Measurements from ENCODE around the gene CDH4.

Gene CDH4

DNA sequence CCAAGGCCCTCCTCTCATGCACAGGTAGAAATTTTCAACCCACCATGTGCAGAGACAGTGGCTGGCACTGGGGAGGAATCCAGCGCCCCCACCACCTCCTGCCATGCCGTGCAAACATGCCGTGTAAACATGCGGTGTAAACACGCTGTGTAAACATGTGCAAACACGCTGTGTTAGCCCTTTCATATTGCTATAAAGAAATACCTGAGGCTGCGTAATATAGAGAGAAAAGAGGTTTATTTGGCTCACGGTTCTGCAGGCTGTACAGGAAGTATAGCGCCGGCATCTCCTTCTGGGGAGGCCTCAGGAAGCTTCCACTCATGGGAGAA, 595.3 kb downstream of the CDH4 start:
- Histone ChIP-seq H4K91ac (ENCODE audit: low read depth, low read length) (no peak overlapping the region), H3K36me3 (ENCODE audit: control insufficient read depth in 1 of 2, insufficient read depth in 2 of 2, low read length in 2 of 2) (no peaks in the 10 kb centered on the region), H3K79me2 (ENCODE audit: control insufficient read depth, insufficient read depth, low read length, poor library complexity) (no peaks in the 10 kb centered on the region), H3K79me1 (ENCODE audit: low read length) (no peaks in the 10 kb centered on the region), H2AFZ (ENCODE audit: insufficient read depth, low read length, poor library complexity) (no peak overlapping the region), H3K4ac (ENCODE audit: low read depth, low read length) (no peak overlapping the region), H3K4me1 (ENCODE audit: control insufficient read depth in 1 of 2, insufficient read depth in 2 of 2, low read length in 2 of 2) (no peaks in the 10 kb centered on the region), H3K9ac (ENCODE audit: low read length) (no peak overlapping the region), H2BK120ac (ENCODE audit: insufficient read depth, low read length, poor library complexity) (no peak overlapping the region), H3K23ac (ENCODE audit: low read length) (no peak overlapping the region), H2BK5ac (ENCODE audit: low read depth, low read length, poor library complexity) (no peak overlapping the region), H3K27ac (ENCODE audit: low read depth, low read length) (no peak overlapping the region), H4K12ac (ENCODE audit: low read depth, low read length) (no peak overlapping the region), H3K4me2 (ENCODE audit: low read length) (no peak overlapping the region), H3K18ac (ENCODE audit: low read length) (no peak overlapping the region), H3K4me3 (ENCODE audit: low read depth, low read length) (no peak overlapping the region), H2BK12ac (ENCODE audit: low read length) (no peak overlapping the region), H2AK5ac (ENCODE audit: low read length) (no peak overlapping the region), H3K27me3 (ENCODE audit: insufficient read depth, low read length) (no peaks in the 10 kb centered on the region), H3K14ac (ENCODE audit: low read length) (no peak overlapping the region), H3K9me3 (ENCODE audit: insufficient read depth, low read depth, low read length) (peaks cover 13% of the 10 kb centered on the region), H4K8ac (ENCODE audit: low read depth, low read length) (no peak overlapping the region)
- WGBS (ENCODE audit: extremely low coverage, insufficient coverage, insufficient read length): no CpG with 5 or more reads among the region's 10 CpGs
- DNase-seq: no peak

DNA sequence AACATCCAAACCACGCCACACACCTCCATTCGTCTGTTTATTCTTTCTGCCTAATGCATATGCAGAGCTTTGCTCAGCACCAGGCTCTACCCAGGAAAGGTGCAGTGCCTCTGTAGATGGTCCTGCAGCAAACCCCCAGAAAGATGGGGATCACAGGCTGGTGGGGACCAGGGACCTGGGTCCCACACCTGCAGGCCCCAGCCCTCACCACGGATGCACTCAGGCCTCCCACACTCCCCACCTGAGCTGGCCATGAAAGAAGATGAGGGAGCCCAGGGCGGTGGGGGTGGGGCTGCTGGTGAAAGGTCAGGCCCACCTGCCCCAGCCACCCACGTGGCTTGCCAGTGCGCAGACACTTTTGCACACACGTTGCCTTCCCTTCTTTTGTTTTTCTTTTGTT, 595.9 kb downstream of the CDH4 start:
- Histone ChIP-seq H3K4me3 (ENCODE audit: low read depth, low read length) (no peak overlapping the region), H3K9me3 (ENCODE audit: insufficient read depth, low read depth, low read length) (peaks cover 13% of the 10 kb centered on the region), H2BK12ac (ENCODE audit: low read length) (no peak overlapping the region), H3K4ac (ENCODE audit: low read depth, low read length) (no peak overlapping the region), H3K14ac (ENCODE audit: low read length) (no peak overlapping the region), H4K91ac (ENCODE audit: low read depth, low read length) (no peak overlapping the region), H3K4me2 (ENCODE audit: low read length) (no peak overlapping the region), H3K79me2 (ENCODE audit: control insufficient read depth, insufficient read depth, low read length, poor library complexity) (no peaks in the 10 kb centered on the region), H3K36me3 (ENCODE audit: control insufficient read depth in 1 of 2, insufficient read depth in 2 of 2, low read length in 2 of 2) (no peaks in the 10 kb centered on the region), H3K18ac (ENCODE audit: low read length) (no peak overlapping the region), H3K27ac (ENCODE audit: low read depth, low read length) (no peak overlapping the region), H2BK120ac (ENCODE audit: insufficient read depth, low read length, poor library complexity) (no peak overlapping the region), H4K8ac (ENCODE audit: low read depth, low read length) (no peak overlapping the region), H3K27me3 (ENCODE audit: insufficient read depth, low read length) (no peaks in the 10 kb centered on the region), H3K79me1 (ENCODE audit: low read length) (no peaks in the 10 kb centered on the region), H2AK5ac (ENCODE audit: low read length) (no peak overlapping the region), H4K12ac (ENCODE audit: low read depth, low read length) (no peak overlapping the region), H3K23ac (ENCODE audit: low read length) (no peak overlapping the region), H3K9ac (ENCODE audit: low read length) (no peak overlapping the region), H2AFZ (ENCODE audit: insufficient read depth, low read length, poor library complexity) (no peak overlapping the region), H2BK5ac (ENCODE audit: low read depth, low read length, poor library complexity) (no peak overlapping the region), H3K4me1 (ENCODE audit: control insufficient read depth in 1 of 2, insufficient read depth in 2 of 2, low read length in 2 of 2) (no peaks in the 10 kb centered on the region)
- DNase-seq: no peak
- WGBS (ENCODE audit: extremely low coverage, insufficient coverage, insufficient read length): no CpG with 5 or more reads among the region's 7 CpGs

DNA sequence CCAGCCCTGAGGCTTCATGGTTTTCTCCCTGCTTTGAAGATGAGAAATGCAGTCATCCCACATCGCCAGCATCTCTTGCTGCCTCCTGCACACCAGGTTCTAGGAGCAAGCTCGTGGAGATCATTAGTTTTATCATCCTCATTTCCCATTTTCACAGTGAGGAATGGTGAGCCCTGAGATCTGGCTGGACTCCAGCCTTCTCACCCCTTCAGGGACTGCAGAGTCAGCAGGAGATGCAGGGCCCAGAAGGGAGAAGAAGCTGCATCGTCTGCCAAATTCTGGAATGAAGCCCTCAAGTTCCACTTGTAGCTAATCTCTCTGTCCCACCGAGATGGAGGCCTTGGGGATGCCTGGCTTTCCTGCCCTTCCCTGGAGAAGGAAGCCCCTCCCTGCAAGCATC, 596.8 kb downstream of the CDH4 start:
- Histone ChIP-seq H3K4me2 (ENCODE audit: low read length) (no peak overlapping the region), H3K79me2 (ENCODE audit: control insufficient read depth, insufficient read depth, low read length, poor library complexity) (no peaks in the 10 kb centered on the region), H3K4me3 (ENCODE audit: low read depth, low read length) (no peak overlapping the region), H3K27ac (ENCODE audit: low read depth, low read length) (no peak overlapping the region), H3K9ac (ENCODE audit: low read length) (no peak overlapping the region), H3K4me1 (ENCODE audit: control insufficient read depth in 1 of 2, insufficient read depth in 2 of 2, low read length in 2 of 2) (no peaks in the 10 kb centered on the region), H2AK5ac (ENCODE audit: low read length) (no peak overlapping the region), H4K91ac (ENCODE audit: low read depth, low read length) (no peak overlapping the region), H3K79me1 (ENCODE audit: low read length) (no peaks in the 10 kb centered on the region), H3K27me3 (ENCODE audit: insufficient read depth, low read length) (no peaks in the 10 kb centered on the region), H3K23ac (ENCODE audit: low read length) (no peak overlapping the region), H4K8ac (ENCODE audit: low read depth, low read length) (no peak overlapping the region), H4K12ac (ENCODE audit: low read depth, low read length) (no peak overlapping the region), H2AFZ (ENCODE audit: insufficient read depth, low read length, poor library complexity) (no peak overlapping the region), H3K4ac (ENCODE audit: low read depth, low read length) (no peak overlapping the region), H2BK12ac (ENCODE audit: low read length) (no peak overlapping the region), H2BK120ac (ENCODE audit: insufficient read depth, low read length, poor library complexity) (no peak overlapping the region), H3K18ac (ENCODE audit: low read length) (no peak overlapping the region), H3K14ac (ENCODE audit: low read length) (no peak overlapping the region), H3K36me3 (ENCODE audit: control insufficient read depth in 1 of 2, insufficient read depth in 2 of 2, low read length in 2 of 2) (no peaks in the 10 kb centered on the region), H2BK5ac (ENCODE audit: low read depth, low read length, poor library complexity) (no peak overlapping the region), H3K9me3 (ENCODE audit: insufficient read depth, low read depth, low read length) (peaks cover 13% of the 10 kb centered on the region)
- no CpG with 5 or more reads among the region's 4 CpGs for WGBS (ENCODE audit: extremely low coverage, insufficient coverage, insufficient read length)
- no peak for DNase-seq

DNA sequence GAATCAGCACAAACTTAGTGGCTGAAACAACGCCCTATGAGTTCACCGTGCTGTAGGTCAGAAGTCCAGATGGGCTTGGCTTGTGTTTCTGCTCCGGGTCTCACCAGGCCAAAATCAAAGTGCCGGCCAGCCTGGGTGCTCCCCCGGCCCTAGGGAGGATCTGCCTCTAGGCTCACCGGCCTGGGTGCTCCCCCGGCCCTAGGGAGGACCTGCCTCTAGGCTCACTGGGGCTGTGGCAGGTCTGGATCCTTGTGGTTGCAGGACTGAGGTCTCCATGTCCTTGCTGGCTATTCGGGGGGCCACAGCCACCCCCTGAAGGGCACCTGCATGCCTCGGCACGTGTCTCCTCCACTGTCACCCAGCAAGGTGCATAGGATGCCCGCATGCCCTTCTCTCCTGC, 597.3 kb downstream of the CDH4 start:
- WGBS (ENCODE audit: extremely low coverage, insufficient coverage, insufficient read length): no CpG with 5 or more reads among the region's 11 CpGs
- DNase-seq: no peak
- H2AFZ ChIP-seq (ENCODE audit: insufficient read depth, low read length, poor library complexity): no peak overlapping the region
- no peak overlapping the region for H4K91ac ChIP-seq (ENCODE audit: low read depth, low read length)
- H3K9ac ChIP-seq (ENCODE audit: low read length): no peak overlapping the region
- H4K8ac ChIP-seq (ENCODE audit: low read depth, low read length): no peak overlapping the region
- no peak overlapping the region for H3K18ac ChIP-seq (ENCODE audit: low read length)
- H2AK5ac ChIP-seq (ENCODE audit: low read length): no peak overlapping the region
- no peak overlapping the region for H2BK120ac ChIP-seq (ENCODE audit: insufficient read depth, low read length, poor library complexity)
- no peak overlapping the region for H2BK12ac ChIP-seq (ENCODE audit: low read length)
- no peaks in the 10 kb centered on the region for H3K79me1 ChIP-seq (ENCODE audit: low read length)
- no peak overlapping the region for H3K14ac ChIP-seq (ENCODE audit: low read length)
- H3K27ac ChIP-seq (ENCODE audit: low read depth, low read length): no peak overlapping the region
- no peak overlapping the region for H3K23ac ChIP-seq (ENCODE audit: low read length)
- H4K12ac ChIP-seq (ENCODE audit: low read depth, low read length): no peak overlapping the region
- H3K4me2 ChIP-seq (ENCODE audit: low read length): no peak overlapping the region
- H2BK5ac ChIP-seq (ENCODE audit: low read depth, low read length, poor library complexity): no peak overlapping the region
- H3K4ac ChIP-seq (ENCODE audit: low read depth, low read length): no peak overlapping the region
- H3K4me1 ChIP-seq (ENCODE audit: control insufficient read depth in 1 of 2, insufficient read depth in 2 of 2, low read length in 2 of 2): no peaks in the 10 kb centered on the region
- H3K27me3 ChIP-seq (ENCODE audit: insufficient read depth, low read length): no peaks in the 10 kb centered on the region
- peaks cover 13% of the 10 kb centered on the region for H3K9me3 ChIP-seq (ENCODE audit: insufficient read depth, low read depth, low read length)
- no peaks in the 10 kb centered on the region for H3K79me2 ChIP-seq (ENCODE audit: control insufficient read depth, insufficient read depth, low read length, poor library complexity)
- no peaks in the 10 kb centered on the region for H3K36me3 ChIP-seq (ENCODE audit: control insufficient read depth in 1 of 2, insufficient read depth in 2 of 2, low read length in 2 of 2)
- no peak overlapping the region for H3K4me3 ChIP-seq (ENCODE audit: low read depth, low read length)

DNA sequence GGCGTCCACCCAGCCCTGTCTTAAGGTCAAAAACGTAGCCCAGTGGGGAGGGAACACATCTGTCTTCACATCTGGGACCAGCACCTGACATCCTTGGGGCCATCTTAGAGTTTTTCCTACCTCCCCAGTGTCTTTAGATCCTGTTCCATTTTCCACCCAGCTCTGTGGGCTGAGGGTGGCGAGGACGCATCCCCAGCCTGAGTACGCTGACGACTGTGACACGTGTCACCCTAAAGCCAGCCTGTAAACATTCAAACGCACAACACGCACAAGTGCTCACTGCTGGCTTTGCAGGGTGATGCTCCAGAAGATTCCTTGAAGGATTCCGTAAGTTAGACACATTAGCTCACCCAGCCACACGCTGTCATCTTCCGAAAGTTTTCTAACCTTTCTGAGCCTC, 597.8 kb downstream of the CDH4 start:
- no peak for DNase-seq
- Histone ChIP-seq H3K27ac (ENCODE audit: low read depth, low read length) (no peak overlapping the region), H4K8ac (ENCODE audit: low read depth, low read length) (no peak overlapping the region), H3K18ac (ENCODE audit: low read length) (no peak overlapping the region), H3K9ac (ENCODE audit: low read length) (no peak overlapping the region), H3K14ac (ENCODE audit: low read length) (no peak overlapping the region), H2AFZ (ENCODE audit: insufficient read depth, low read length, poor library complexity) (no peak overlapping the region), H3K9me3 (ENCODE audit: insufficient read depth, low read depth, low read length) (peaks cover 13% of the 10 kb centered on the region), H4K12ac (ENCODE audit: low read depth, low read length) (no peak overlapping the region), H3K23ac (ENCODE audit: low read length) (no peak overlapping the region), H2AK5ac (ENCODE audit: low read length) (no peak overlapping the region), H3K4me1 (ENCODE audit: control insufficient read depth in 1 of 2, insufficient read depth in 2 of 2, low read length in 2 of 2) (no peaks in the 10 kb centered on the region), H3K4me2 (ENCODE audit: low read length) (no peak overlapping the region), H3K4ac (ENCODE audit: low read depth, low read length) (no peak overlapping the region), H2BK12ac (ENCODE audit: low read length) (no peak overlapping the region), H3K27me3 (ENCODE audit: insufficient read depth, low read length) (no peaks in the 10 kb centered on the region), H2BK5ac (ENCODE audit: low read depth, low read length, poor library complexity) (no peak overlapping the region), H3K36me3 (ENCODE audit: control insufficient read depth in 1 of 2, insufficient read depth in 2 of 2, low read length in 2 of 2) (no peaks in the 10 kb centered on the region), H3K79me2 (ENCODE audit: control insufficient read depth, insufficient read depth, low read length, poor library complexity) (no peaks in the 10 kb centered on the region), H2BK120ac (ENCODE audit: insufficient read depth, low read length, poor library complexity) (no peak overlapping the region), H3K79me1 (ENCODE audit: low read length) (no peaks in the 10 kb centered on the region), H3K4me3 (ENCODE audit: low read depth, low read length) (no peak overlapping the region), H4K91ac (ENCODE audit: low read depth, low read length) (no peak overlapping the region)
- no CpG with 5 or more reads among the region's 12 CpGs for WGBS (ENCODE audit: extremely low coverage, insufficient coverage, insufficient read length)
